ENCODE data around the gene ASB13. TPM values are rescaled to one million over a fixed set of nuclear protein-coding genes. Genes with fewer than 3 reads are reported as not detected.

Gene ASB13
- total and polyA plus RNA-seq, 2 of the 13 experiments (the other 11 are each of a cell fraction or from before 2014, with no cell fraction given) = 9.3 to 15.4 TPM

DNA sequence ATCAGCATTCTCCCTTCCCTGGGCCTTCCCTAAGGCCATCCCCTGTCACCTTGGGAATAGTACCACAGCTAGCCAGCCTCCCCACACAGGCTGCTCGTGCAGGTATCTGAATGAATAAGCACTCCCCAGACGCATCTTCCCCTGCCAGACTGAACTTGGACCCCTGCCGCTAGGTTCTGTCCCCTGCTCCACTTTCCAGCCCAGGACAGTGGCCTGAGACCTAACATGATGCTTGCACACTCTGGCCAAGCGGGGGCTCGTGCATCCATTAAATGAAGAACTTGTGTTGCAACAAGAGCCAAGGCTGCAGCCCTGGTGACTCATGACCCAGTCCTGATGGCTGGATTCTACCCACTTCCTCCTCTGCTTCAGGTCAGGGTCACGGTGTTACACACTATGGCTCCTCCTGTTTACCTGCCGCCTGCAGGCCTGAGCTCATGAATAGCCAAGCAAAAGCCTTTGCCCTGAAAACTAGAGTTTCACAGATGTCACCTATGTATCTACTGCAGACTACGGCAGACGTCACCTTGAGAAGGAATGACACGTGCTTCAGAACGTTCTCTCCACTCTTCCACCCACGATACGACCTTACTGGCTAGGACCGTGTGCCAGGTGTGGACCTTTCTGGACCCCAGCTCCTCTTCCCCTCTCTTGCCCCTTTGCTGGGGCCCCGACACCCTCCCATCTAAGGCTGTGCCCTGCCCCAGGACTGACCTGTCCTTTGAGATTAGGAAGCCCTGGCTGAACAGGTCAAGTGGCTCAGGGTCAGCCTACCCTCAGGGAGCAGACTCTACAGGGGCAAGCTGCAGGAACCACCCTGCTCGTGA lies 6.5 kb downstream of the ASB13 start (continued):
- TF ChIP-seq ZNF780A (CRISPR knock-in tag; IDR thresholded peaks at IDR 0.05) (no peak), MIXL1 (CRISPR knock-in tag; IDR thresholded peaks at IDR 0.05) (no peak), ARID4A (CRISPR knock-in tag; IDR thresholded peaks at IDR 0.05; ENCODE audit: borderline replicate concordance) (peak; percentile 67), ZNF331 (CRISPR knock-in tag; IDR thresholded peaks at IDR 0.05) (peak; percentile 73), ERF (CRISPR knock-in tag; IDR thresholded peaks at IDR 0.05) (peak; percentile 46; the same call in 1 of the 2 replicates), ATF5 (CRISPR knock-in tag; IDR thresholded peaks at IDR 0.05; ENCODE audit: low read depth) (no peak), POLR2G (IDR thresholded peaks at IDR 0.05; ENCODE audit: low read depth, low read length) (no peak; the same call in 1 of the 2 replicates), MTA1 (CRISPR knock-in tag; IDR thresholded peaks at IDR 0.05; ENCODE audit: borderline replicate concordance) (0 out of 2 replicates have a peak, but pooled peaks have one; percentile 60), CENPX (CRISPR knock-in tag; IDR thresholded peaks at IDR 0.05) (no peak), ZNF670 (CRISPR knock-in tag; IDR thresholded peaks at IDR 0.05; ENCODE audit: borderline replicate concordance) (no peak), ATAD3A (CRISPR knock-in tag; IDR thresholded peaks at IDR 0.05) (no peak), TAF1 (CRISPR knock-in tag; IDR thresholded peaks at IDR 0.05) (peak; percentile 19; the same call in 1 of the 2 replicates), ZNF800 (CRISPR knock-in tag; IDR thresholded peaks at IDR 0.05) (no peak), ZFAT (CRISPR knock-in tag; conservative IDR thresholded peaks at IDR 0.05) (no peak), TBX2 (CRISPR knock-in tag; IDR thresholded peaks at IDR 0.05; ENCODE audit: borderline replicate concordance) (no peak; the same call in 1 of the 2 replicates), NFRKB (IDR thresholded peaks at IDR 0.05) (no peak), KDM1A (CRISPR knock-in tag; IDR thresholded peaks at IDR 0.05) (0 out of 2 replicates have a peak, but pooled peaks have one; percentile 25)
- TF ChIP-seq, protein P1, sequence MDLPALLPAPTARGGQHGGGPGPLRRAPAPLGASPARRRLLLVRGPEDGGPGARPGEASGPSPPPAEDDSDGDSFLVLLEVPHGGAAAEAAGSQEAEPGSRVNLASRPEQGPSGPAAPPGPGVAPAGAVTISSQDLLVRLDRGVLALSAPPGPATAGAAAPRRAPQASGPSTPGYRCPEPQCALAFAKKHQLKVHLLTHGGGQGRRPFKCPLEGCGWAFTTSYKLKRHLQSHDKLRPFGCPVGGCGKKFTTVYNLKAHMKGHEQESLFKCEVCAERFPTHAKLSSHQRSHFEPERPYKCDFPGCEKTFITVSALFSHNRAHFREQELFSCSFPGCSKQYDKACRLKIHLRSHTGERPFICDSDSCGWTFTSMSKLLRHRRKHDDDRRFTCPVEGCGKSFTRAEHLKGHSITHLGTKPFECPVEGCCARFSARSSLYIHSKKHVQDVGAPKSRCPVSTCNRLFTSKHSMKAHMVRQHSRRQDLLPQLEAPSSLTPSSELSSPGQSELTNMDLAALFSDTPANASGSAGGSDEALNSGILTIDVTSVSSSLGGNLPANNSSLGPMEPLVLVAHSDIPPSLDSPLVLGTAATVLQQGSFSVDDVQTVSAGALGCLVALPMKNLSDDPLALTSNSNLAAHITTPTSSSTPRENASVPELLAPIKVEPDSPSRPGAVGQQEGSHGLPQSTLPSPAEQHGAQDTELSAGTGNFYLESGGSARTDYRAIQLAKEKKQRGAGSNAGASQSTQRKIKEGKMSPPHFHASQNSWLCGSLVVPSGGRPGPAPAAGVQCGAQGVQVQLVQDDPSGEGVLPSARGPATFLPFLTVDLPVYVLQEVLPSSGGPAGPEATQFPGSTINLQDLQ (CRISPR knock-in tag; IDR thresholded peaks at IDR 0.05) = no peak
- TF ChIP-seq, protein P2, sequence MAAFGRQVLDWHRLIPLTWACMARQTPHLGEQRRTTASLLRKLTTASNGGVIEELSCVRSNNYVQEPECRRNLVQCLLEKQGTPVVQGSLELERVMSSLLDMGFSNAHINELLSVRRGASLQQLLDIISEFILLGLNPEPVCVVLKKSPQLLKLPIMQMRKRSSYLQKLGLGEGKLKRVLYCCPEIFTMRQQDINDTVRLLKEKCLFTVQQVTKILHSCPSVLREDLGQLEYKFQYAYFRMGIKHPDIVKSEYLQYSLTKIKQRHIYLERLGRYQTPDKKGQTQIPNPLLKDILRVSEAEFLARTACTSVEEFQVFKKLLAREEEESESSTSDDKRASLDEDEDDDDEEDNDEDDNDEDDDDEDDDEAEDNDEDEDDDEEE (CRISPR knock-in tag; IDR thresholded peaks at IDR 0.05) = 0 out of 2 replicates have a peak, but pooled peaks have one; percentile 53
